Sigmoid colon (tissue), 4 donors: ENCODE measurements around the gene TMEM87A.
"Not testable (repeated sequence)": the region's sequence is repeated elsewhere in the genome, so short reads cannot be mapped to it uniquely, and the experiment has no call there.

Experiments
- POLR2A ChIP-seq, 2 donors: fragments of 450-650 bp; IDR thresholded peaks; one replicate each; pipeline ENCODE4 v1.6.1; 2016; ENCODE audit warnings: antibody characterized with exemption in 2 of 2, mild to moderate bottlenecking in 2 of 2, moderate library complexity in 2 of 2
- POLR2AphosphoS5 ChIP-seq, 4 donors: sonication (generic); formaldehyde crosslinking; IDR thresholded peaks; one replicate each; pipeline ENCODE4 v1.6.1; 2017; ENCODE audit warnings: antibody characterized with exemption in 4 of 4
- TF ChIP-seq, protein P1 (sequence below), 4 experiments: fragments of 450-650 bp in 3 of 4; fragments of 200-600 bp in 1 of 4; IDR thresholded peaks; one replicate each; pipeline ENCODE4 v1.5.1; 2016 to 2019; ENCODE audit warnings: antibody characterized with exemption in 4 of 4, mild to moderate bottlenecking in 3 of 4, moderate library complexity in 2 of 4

- TF ChIP-seq, protein P1, sequence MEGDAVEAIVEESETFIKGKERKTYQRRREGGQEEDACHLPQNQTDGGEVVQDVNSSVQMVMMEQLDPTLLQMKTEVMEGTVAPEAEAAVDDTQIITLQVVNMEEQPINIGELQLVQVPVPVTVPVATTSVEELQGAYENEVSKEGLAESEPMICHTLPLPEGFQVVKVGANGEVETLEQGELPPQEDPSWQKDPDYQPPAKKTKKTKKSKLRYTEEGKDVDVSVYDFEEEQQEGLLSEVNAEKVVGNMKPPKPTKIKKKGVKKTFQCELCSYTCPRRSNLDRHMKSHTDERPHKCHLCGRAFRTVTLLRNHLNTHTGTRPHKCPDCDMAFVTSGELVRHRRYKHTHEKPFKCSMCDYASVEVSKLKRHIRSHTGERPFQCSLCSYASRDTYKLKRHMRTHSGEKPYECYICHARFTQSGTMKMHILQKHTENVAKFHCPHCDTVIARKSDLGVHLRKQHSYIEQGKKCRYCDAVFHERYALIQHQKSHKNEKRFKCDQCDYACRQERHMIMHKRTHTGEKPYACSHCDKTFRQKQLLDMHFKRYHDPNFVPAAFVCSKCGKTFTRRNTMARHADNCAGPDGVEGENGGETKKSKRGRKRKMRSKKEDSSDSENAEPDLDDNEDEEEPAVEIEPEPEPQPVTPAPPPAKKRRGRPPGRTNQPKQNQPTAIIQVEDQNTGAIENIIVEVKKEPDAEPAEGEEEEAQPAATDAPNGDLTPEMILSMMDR (IDR thresholded peaks at IDR 0.05), result not testable (repeated sequence)
- not testable (repeated sequence) for TF ChIP-seq POLR2A, POLR2AphosphoS5 (IDR thresholded peaks at IDR 0.05)
Observed at GRCh38 chr15:42301004-42301403, 27.8 kb upstream of the TMEM87A start.
